ENCODE data around the gene RBM43.

RBM43 gene

DNA sequence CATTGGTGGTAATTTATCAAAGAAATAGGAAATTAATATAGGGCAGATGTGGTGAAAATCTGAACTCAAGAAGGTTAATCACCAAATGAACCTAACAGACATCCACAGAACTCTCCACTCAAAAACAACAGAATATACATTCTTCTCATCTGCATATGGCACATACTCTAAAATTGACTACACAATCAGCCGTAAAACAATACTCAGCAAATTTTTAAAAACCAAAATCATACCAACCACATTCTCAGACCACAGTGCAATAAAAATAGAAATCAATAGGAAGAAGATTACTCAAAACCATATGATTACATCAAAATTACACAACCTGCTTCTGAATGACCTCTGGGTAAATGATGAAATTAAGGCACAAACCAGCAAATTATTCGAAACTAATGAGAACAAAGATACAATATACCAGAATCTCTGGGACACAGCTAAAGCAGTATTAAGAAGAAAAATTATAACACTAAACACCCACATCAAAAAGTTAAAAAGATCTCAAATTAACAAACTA is 31.0 kb downstream of the RBM43 start:
- DNase-seq (ENCODE audit: low spot score) (no peak), FAIRE-seq (no peak)

GRCh38 chr2:151228847-151229512 is 32.7 kb downstream of the RBM43 start:
- DNase-seq (ENCODE audit: low spot score) (no peak), FAIRE-seq (no peak)

- FAIRE-seq (no peak), DNase-seq (ENCODE audit: low spot score) (no peak)
Measured at GRCh38 chr2:151217343-151217742, 44.3 kb downstream of the RBM43 start.

DNA sequence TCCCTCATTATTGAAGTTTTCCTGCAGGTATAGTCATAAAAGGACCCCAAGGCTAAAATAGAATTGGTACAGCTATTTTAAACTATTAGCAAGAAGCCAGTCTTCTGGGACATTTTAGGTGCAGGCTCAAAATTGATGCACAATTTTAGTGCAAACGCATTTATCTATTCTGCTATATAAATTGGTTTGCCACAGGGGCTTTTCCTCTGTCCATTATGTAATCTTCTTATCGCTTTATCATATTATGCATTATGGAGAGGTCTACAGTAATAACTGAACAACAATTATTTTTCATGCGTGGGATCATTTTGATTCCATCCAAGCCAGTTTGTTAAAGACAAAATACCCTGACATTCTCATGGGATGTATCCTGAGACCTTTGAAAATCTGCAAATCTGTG is 54.6 kb downstream of the RBM43 start:
- FAIRE-seq (no peak), DNase-seq (ENCODE audit: low spot score) (no peak)

DNA sequence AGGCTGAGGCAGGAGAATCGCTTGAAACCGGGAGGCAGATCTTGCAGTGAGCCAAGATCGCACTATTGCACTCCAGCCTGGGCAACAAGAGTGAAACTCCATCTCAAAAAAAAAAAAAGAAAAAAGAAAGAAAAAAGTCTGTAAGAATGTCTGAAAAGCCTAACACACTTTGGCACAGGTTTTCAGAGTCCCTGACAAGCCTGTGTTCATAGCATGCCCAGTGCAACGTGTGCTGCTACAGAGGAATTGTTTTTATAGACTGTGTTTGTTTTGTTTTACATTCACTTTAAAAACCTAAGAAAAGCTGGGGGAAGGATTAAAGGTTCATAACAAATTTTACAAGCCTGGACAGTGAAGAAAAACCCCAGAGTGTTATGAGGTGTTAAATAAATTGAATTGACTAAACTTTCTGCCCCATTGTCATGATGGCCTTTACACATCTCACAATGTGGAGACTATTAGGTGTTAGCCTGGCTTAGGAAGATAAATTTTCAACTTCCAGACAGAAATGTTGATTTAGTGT is 55.2 kb downstream of the RBM43 start:
- FAIRE-seq = no peak
- DNase-seq (ENCODE audit: low spot score) = no peak

- DNase-seq (ENCODE audit: low spot score) (no peak), FAIRE-seq (no peak)
Measured at GRCh38 chr2:151205571-151205970, 56.1 kb downstream of the RBM43 start.

- FAIRE-seq (no peak), DNase-seq (ENCODE audit: low spot score) (no peak)
Measured at GRCh38 chr2:151204756-151205155, 56.9 kb downstream of the RBM43 start.

- FAIRE-seq (no peak), DNase-seq (ENCODE audit: low spot score) (no peak)
Measured at GRCh38 chr2:151200844-151201243, 60.8 kb downstream of the RBM43 start.

DNA sequence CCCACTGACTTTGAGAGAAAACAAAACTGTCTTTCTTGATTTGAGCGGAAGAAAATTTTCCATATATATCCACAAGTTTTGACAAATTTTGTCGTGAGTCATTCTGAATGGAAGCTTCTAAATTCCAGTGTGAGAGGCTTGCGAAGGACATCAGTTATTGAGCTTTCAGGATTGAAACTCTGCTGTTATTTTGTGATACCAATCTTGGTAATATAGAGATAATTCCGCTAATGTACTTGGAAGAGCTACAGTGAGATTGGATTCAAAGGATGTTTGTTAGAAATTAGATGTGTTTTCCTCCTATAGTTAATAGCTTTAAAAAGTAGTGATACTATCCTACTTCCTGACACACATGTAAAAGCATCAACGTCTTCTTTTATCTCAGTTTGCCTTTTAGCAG is 61.4 kb downstream of the RBM43 start:
- no peak for FAIRE-seq
- DNase-seq (ENCODE audit: low spot score) = no peak

GRCh38 chr2:151198645-151199044 is 63.0 kb downstream of the RBM43 start:
- DNase-seq (ENCODE audit: low spot score) (no peak), FAIRE-seq (no peak)

Data from RCC 7860 (cell line).